Activated T-cell treated with anti-CD3 and anti-CD28 coated beads for 48 hours (primary cell): Measurements from ENCODE around the gene GRIA1.
"Not testable (repeated sequence)": the region's sequence is repeated elsewhere in the genome, so short reads cannot be mapped to it uniquely, and the experiment has no call there.

Experiments used
- DNase-seq: peaks from one replicate; pipeline ENCODE4 v3.0.0-alpha.2; 2020; ENCODE audit warnings: low read depth

The GRIA1 gene

GRCh38 chr5:153835891-153836515 lies 345.5 kb downstream of the GRIA1 start:
- no peak for DNase-seq

GRCh38 chr5:153849303-153850113 lies 359.0 kb downstream of the GRIA1 start:
- DNase-seq = not testable (repeated sequence)

- no peak for DNase-seq
Measured at GRCh38 chr5:153860195-153860886, 369.9 kb downstream of the GRIA1 start.

GRCh38 chr5:153862906-153863305 lies 372.4 kb downstream of the GRIA1 start:
- not testable (repeated sequence) for DNase-seq
